GM15510 (cell line): Measurements from ENCODE around the gene PPIE.

Source experiments
- POLR2A ChIP-seq: IDR thresholded peaks from 3 replicates; pipeline ENCODE4 v1.6.1; 2011; ENCODE audit warnings: borderline replicate concordance; ENCODE audit not compliant: insufficient read length; ENCODE audit errors: extremely low read depth

The PPIE gene

GRCh38 chr1:39737546-39738169, 1.0 kb upstream of the PPIE start:
- TF ChIP-seq POLR2A = no peak

- no peak for TF ChIP-seq POLR2A
Measured at GRCh38 chr1:39745016-39745670, 6.5 kb downstream of the PPIE start.

- TF ChIP-seq POLR2A = no peak
Measured at GRCh38 chr1:39751595-39751994, 12.9 kb downstream of the PPIE start.

- TF ChIP-seq POLR2A = no peak
Measured at GRCh38 chr1:39752703-39753102, 14.0 kb downstream of the PPIE start.

GRCh38 chr1:39753132-39754025, 14.7 kb downstream of the PPIE start:
- no peak for TF ChIP-seq POLR2A

GRCh38 chr1:39754026-39754570, 15.4 kb downstream of the PPIE start:
- TF ChIP-seq POLR2A = no peak

GRCh38 chr1:39754906-39755504, 16.3 kb downstream of the PPIE start:
- no peak for TF ChIP-seq POLR2A

- no peak for TF ChIP-seq POLR2A
Measured at GRCh38 chr1:39755965-39756659, 17.4 kb downstream of the PPIE start.

- no peak for TF ChIP-seq POLR2A
Measured at GRCh38 chr1:39757501-39757900, 18.8 kb downstream of the PPIE start.

GRCh38 chr1:39758556-39759435, 20.1 kb downstream of the PPIE start:
- TF ChIP-seq POLR2A = no peak

GRCh38 chr1:39759436-39759726, 20.7 kb downstream of the PPIE start:
- TF ChIP-seq POLR2A = no peak

GRCh38 chr1:39760074-39761008, 21.7 kb downstream of the PPIE start:
- no peak for TF ChIP-seq POLR2A
